ENCODE measurements around the gene ACSM6. TPM values are rescaled to one million over a fixed set of nuclear protein-coding genes. Genes with fewer than 3 reads are reported as not detected.
A peak's percentile ranks its signal among the peaks of the same experiment; 100 is the strongest.

ACSM6 gene
- not detected for total RNA-seq

GRCh38 chr10:95193944-95194343, at the start of gene ACSM6:
Gene ACSM6 (plus strand): TSS chr10:95194238. CDS start chr10:95194486, 248 bp downstream.
- DNase-seq = no peak
- Mint-ChIP-seq H3K27me3 (ENCODE audit: low read depth) (peaks cover 3% of the 10 kb centered on the region), H3K4me3 (no peak within 1 kb of the TSS), H3K9me3 (no peaks in the 10 kb centered on the region), H3K4me1 (ENCODE audit: low read depth) (no peaks in the 10 kb centered on the region), H3K36me3 (ENCODE audit: insufficient read depth) (no peaks in the 10 kb centered on the region)
- ATAC-seq = no peak

DNA sequence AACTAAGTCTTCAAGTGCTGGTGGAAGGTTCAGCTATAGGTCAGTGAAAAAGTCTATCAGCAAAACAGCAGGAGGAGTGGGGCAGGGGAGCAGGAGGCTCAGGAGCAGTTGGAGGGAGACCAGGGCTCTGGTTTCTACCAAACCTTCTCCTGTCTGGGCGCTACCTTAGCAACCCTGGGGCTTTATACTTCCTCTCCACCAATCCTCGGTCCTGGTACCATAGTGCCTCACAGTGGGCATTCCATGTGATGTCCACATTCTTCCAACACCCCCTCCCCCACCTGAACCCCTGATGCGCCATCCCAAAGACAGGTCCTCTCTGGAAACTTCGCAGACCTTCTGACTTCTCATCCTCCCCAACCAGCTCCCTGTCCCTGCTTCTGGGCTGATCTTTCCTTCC, 25.3 kb upstream of the ACSM6 start:
- H3K27me3 Mint-ChIP-seq (ENCODE audit: low read depth) = no peaks in the 10 kb centered on the region
- H3K36me3 Mint-ChIP-seq (ENCODE audit: insufficient read depth) = no peaks in the 10 kb centered on the region

DNA sequence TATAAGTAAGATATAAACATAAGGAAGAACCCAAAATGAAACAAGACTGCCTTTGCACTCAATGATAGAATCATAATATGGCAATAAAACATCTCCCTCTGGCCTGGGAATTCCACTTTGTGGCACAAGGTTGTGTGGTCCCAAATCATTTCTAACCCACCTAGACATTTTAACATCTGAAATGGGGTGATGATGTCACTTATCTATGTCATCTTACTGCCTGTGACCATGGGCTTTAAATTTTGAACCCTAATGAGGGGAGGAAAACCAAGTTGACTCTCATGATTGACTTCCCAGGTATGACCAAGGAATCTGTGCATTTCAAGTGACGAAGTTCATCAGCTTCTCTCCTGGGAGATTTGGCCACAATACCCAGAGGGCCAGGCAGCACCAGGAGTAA, 24.5 kb upstream of the ACSM6 start:
- ATAC-seq (no peak), DNase-seq (no peak)
- Mint-ChIP-seq H3K9me3 (no peaks in the 10 kb centered on the region), H3K4me1 (ENCODE audit: low read depth) (no peaks in the 10 kb centered on the region), H3K4me3 (no peak overlapping the region), H3K27me3 (ENCODE audit: low read depth) (no peaks in the 10 kb centered on the region), H3K36me3 (ENCODE audit: insufficient read depth) (no peaks in the 10 kb centered on the region)

More for the DNA sequence above, 25.3 kb upstream of the ACSM6 start:
- Mint-ChIP-seq H3K4me3 (no peak overlapping the region), H3K9me3 (no peaks in the 10 kb centered on the region), H3K4me1 (ENCODE audit: low read depth) (no peaks in the 10 kb centered on the region)
- no peak for ATAC-seq
- DNase-seq = no peak

DNA sequence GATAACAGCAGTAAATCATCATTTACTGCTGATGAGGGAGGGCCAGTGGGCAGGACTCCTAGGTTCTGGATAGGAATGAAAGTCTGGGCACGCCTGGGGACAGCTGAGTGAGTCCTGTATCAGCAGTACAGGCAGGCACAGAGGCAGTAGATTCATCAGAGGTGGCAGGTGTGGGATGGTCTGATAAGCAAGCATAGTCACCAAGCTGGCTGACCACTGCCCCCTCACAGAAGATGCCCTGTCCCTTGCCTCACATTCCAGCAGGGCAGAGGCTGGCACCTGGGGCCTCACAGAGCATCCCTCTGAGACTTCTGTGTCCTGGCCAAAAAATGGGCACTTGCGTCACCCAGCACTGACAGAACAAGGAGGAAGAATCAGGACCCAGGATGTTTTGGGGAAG, 23.2 kb upstream of the ACSM6 start:
- ATAC-seq = no peak
- H3K4me3 Mint-ChIP-seq = no peak overlapping the region
- H3K27me3 Mint-ChIP-seq (ENCODE audit: low read depth) = no peaks in the 10 kb centered on the region

GRCh38 chr10:95171336-95171735, 22.7 kb upstream of the ACSM6 start:
- no peak for DNase-seq
- no peak overlapping the region for H3K4me3 Mint-ChIP-seq
- H3K4me1 Mint-ChIP-seq (ENCODE audit: low read depth) = no peaks in the 10 kb centered on the region
- H3K27me3 Mint-ChIP-seq (ENCODE audit: low read depth) = no peaks in the 10 kb centered on the region
- no peaks in the 10 kb centered on the region for H3K9me3 Mint-ChIP-seq
- no peak for ATAC-seq
- no peaks in the 10 kb centered on the region for H3K36me3 Mint-ChIP-seq (ENCODE audit: insufficient read depth)

More for the DNA sequence above, 23.2 kb upstream of the ACSM6 start:
- H3K36me3 Mint-ChIP-seq (ENCODE audit: insufficient read depth) = no peaks in the 10 kb centered on the region
- no peaks in the 10 kb centered on the region for H3K9me3 Mint-ChIP-seq
- DNase-seq = no peak
- H3K4me1 Mint-ChIP-seq (ENCODE audit: low read depth) = no peaks in the 10 kb centered on the region

- DNase-seq (no peak), ATAC-seq (no peak)
- no peaks in the 10 kb centered on the region for H3K9me3 Mint-ChIP-seq
- peaks cover 4% of the 10 kb centered on the region for H3K27me3 Mint-ChIP-seq (ENCODE audit: low read depth)
- H3K4me3 Mint-ChIP-seq = no peak overlapping the region
- H3K4me1 Mint-ChIP-seq (ENCODE audit: low read depth) = no peaks in the 10 kb centered on the region
- no peaks in the 10 kb centered on the region for H3K36me3 Mint-ChIP-seq (ENCODE audit: insufficient read depth)
Measured at GRCh38 chr10:95172851-95173250, 21.2 kb upstream of the ACSM6 start.

DNA sequence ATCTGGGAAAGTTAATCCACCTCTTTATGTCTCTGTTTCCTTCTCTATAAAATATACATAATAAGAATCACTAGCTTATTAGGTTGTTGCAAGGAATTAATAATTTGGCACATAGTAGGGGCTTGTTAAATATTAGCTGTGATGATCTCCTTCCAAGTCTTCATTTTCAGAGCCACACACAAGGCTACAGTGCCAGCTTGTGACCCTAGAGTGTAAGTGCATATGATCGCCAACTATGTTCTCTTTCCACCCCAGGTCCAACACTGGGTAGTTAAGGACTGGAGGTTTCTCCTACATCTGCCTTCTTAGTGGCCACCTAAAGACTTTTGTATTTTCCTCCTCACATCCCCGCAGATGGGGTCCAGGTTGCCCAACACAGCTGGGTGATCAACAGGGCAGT, 17.9 kb upstream of the ACSM6 start:
- H3K4me3 Mint-ChIP-seq = no peak overlapping the region

DNA sequence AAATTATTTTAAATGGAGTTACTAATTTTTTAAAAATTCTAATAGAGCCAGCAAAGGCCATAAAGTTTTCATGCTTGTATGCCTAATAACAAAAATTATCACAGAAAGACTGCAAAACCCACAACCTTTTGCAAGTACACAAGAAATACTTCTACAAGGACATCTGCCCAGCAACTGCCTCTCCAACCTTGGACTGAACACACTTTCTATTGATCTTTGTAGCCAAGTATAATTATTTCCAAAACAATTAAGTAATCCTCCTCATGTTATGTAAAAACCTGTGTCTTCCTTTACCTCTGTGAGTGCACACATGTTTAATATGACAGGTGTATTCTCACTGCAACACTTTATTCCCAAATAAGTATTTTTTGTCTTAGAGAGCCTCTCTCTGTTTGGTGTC, 16.6 kb upstream of the ACSM6 start:
- H3K4me3 Mint-ChIP-seq = no peak overlapping the region
- DNase-seq = no peak
- ATAC-seq = no peak
- H3K4me1 Mint-ChIP-seq (ENCODE audit: low read depth) = no peaks in the 10 kb centered on the region
- no peaks in the 10 kb centered on the region for H3K9me3 Mint-ChIP-seq
- peaks cover 14% of the 10 kb centered on the region for H3K27me3 Mint-ChIP-seq (ENCODE audit: low read depth)
- no peaks in the 10 kb centered on the region for H3K36me3 Mint-ChIP-seq (ENCODE audit: insufficient read depth)

More for the DNA sequence above, 17.9 kb upstream of the ACSM6 start:
- no peaks in the 10 kb centered on the region for H3K4me1 Mint-ChIP-seq (ENCODE audit: low read depth)
- no peaks in the 10 kb centered on the region for H3K9me3 Mint-ChIP-seq
- no peak for DNase-seq
- peaks cover 5% of the 10 kb centered on the region for H3K27me3 Mint-ChIP-seq (ENCODE audit: low read depth)
- no peaks in the 10 kb centered on the region for H3K36me3 Mint-ChIP-seq (ENCODE audit: insufficient read depth)
- ATAC-seq = no peak

DNA sequence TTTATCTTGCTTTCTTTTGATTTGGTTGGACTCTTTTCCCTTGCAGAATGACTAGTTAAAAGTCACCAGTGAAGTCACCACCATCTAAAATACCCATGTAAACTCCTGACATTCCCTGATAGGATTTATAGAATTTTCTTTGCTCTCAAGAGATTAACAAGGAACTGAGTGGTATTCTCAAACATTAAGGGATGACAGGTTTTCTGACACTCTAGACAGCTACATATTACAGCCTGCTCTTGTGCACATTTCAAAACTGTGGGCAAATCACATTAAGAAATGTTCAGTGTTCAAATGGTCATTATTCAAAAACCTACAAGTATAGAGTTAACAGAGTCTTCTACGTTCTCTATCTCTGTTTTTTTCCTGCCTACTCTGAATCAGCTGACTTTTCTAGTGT, 15.8 kb upstream of the ACSM6 start:
- DNase-seq (no peak), ATAC-seq (no peak)
- no peaks in the 10 kb centered on the region for H3K36me3 Mint-ChIP-seq (ENCODE audit: insufficient read depth)
- H3K4me3 Mint-ChIP-seq = no peak overlapping the region
- H3K4me1 Mint-ChIP-seq (ENCODE audit: low read depth) = peaks cover 3% of the 10 kb centered on the region
- H3K27me3 Mint-ChIP-seq (ENCODE audit: low read depth) = peaks cover 21% of the 10 kb centered on the region
- H3K9me3 Mint-ChIP-seq = no peaks in the 10 kb centered on the region

DNA sequence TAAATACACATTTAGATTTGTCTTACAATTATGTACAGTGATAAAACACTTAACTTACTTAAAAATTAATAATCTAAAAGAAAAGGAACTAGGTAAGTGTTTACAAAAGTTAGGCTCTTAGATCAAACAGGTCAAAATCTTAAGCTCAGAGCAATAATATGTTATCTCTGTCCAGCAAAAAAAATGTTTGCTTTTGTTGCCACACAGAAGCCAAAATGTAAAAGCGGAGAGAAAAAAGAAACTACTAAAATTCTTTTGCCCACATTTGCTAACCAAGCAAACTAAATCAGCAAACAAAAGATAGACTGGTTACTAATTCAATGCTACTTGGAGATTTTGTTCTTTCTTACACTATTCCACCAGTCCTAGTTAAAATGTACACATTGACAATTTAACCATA, 15.2 kb upstream of the ACSM6 start:
- H3K9me3 Mint-ChIP-seq = no peaks in the 10 kb centered on the region
- DNase-seq (no peak), ATAC-seq (no peak)
- peaks cover 21% of the 10 kb centered on the region for H3K27me3 Mint-ChIP-seq (ENCODE audit: low read depth)
- no peak overlapping the region for H3K4me3 Mint-ChIP-seq
- H3K36me3 Mint-ChIP-seq (ENCODE audit: insufficient read depth) = no peaks in the 10 kb centered on the region
- H3K4me1 Mint-ChIP-seq (ENCODE audit: low read depth) = peaks cover 3% of the 10 kb centered on the region

DNA sequence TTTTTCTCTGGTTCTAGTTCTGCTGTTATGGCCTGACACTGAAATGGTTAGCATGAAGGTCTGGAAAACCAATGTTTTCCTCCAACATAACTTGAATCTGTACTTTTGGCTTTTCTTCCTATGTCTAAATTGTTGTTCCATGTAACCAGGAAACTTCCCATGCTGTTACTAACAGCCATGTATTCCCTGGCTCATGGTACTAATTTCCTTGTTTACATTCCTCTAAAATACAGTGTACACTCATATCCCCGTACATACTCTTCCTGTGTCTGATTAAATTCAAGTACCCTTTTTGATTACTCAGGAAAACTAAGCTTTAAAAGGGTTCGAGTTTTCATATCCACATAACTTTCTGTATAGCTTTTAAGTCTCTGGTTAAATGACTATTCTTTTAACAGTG, 12.3 kb upstream of the ACSM6 start:
- H3K4me1 Mint-ChIP-seq (ENCODE audit: low read depth) = peaks cover 5% of the 10 kb centered on the region
- H3K27me3 Mint-ChIP-seq (ENCODE audit: low read depth) = peaks cover 34% of the 10 kb centered on the region
- H3K4me3 Mint-ChIP-seq = no peak overlapping the region
- no peaks in the 10 kb centered on the region for H3K9me3 Mint-ChIP-seq
- DNase-seq (no peak), ATAC-seq (no peak)
- no peaks in the 10 kb centered on the region for H3K36me3 Mint-ChIP-seq (ENCODE audit: insufficient read depth)

DNA sequence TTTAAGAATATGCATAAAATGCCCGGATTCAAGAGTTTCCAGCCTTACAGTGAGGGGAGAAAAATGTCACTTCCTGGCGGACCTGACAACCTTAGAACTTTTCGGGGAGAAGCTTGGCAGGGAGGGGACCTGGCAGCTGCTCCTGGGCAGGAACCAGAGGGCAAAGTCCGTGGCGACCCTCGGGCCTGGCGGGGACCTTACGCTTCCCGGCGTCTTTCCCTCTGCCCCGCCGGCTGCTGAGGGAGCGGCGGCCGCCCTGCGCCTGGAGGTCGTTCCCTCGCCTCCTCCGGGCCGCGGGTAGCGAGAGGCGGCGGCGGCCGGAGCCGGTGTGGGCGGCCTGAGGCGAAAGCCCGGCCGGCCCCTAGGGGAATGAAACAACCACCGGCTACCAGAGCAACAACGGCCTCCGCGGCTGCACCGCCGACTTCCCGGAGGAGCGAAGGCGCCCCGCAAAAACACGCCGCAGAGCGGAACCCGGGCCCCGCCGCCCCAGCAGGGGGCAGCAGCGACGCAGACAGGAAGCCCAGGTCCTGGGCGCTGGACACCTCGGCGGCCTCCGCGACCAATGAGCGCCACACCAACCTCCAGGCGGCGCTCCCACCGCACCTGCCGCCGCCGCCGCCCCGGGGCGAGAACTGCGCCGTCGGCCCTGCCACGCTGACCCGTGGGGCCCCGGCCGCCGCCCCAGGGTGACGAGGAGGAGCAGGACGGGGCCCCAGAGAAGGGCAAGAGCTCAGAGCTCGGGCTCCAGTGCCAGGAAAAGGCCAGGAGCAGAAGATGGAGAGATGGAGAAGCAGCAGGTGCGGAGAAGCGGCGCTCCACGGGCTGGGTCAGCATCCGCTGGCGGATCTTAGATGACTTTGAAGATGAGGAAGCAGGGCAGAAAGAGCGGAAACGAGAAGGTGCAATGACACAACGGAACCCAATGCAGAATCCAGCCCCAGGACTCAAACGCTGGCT, 10.5 kb upstream of the ACSM6 start:
- Mint-ChIP-seq H3K4me3 (peak overlapping the region; percentile 65), H3K27me3 (ENCODE audit: low read depth) (peaks cover 29% of the 10 kb centered on the region), H3K4me1 (ENCODE audit: low read depth) (peaks cover 5% of the 10 kb centered on the region), H3K9me3 (no peaks in the 10 kb centered on the region), H3K36me3 (ENCODE audit: insufficient read depth) (no peaks in the 10 kb centered on the region)
- ATAC-seq = peak; percentile 94 to 95
- DNase-seq = peak; percentile 61

- Mint-ChIP-seq H3K27me3 (ENCODE audit: low read depth) (peaks cover 18% of the 10 kb centered on the region), H3K4me3 (no peak overlapping the region), H3K36me3 (ENCODE audit: insufficient read depth) (no peaks in the 10 kb centered on the region), H3K4me1 (ENCODE audit: low read depth) (peaks cover 5% of the 10 kb centered on the region), H3K9me3 (no peaks in the 10 kb centered on the region)
- DNase-seq (no peak), ATAC-seq (no peak)
Measured at GRCh38 chr10:95187617-95188016, 6.4 kb upstream of the ACSM6 start.

DNA sequence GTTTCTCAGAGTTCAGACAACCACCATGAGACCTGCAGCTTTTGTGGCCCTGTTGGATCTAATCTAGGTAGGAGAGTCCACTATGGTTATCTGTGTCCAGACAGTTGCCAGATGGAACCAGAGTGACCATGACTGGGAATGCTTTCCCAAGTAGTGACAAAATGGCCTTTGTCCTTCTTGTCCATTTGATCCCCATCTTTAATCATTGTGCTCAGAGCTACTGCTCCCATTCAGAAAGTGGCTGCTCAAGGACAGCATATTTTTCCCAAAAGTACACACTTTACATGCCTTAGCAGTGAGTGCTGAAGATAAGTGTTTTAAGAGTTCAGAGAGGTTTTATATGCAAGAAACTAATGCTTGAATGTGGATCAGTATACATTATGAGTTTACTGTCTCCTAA, 5.4 kb upstream of the ACSM6 start:
- DNase-seq (no peak), ATAC-seq (no peak)
- H3K4me3 Mint-ChIP-seq = no peak overlapping the region
- peaks cover 13% of the 10 kb centered on the region for H3K27me3 Mint-ChIP-seq (ENCODE audit: low read depth)
- no peaks in the 10 kb centered on the region for H3K36me3 Mint-ChIP-seq (ENCODE audit: insufficient read depth)
- peaks cover 3% of the 10 kb centered on the region for H3K4me1 Mint-ChIP-seq (ENCODE audit: low read depth)
- H3K9me3 Mint-ChIP-seq = no peaks in the 10 kb centered on the region

- no peak for DNase-seq
- Mint-ChIP-seq H3K4me3 (no peak overlapping the region), H3K9me3 (peaks cover 6% of the 10 kb centered on the region), H3K4me1 (ENCODE audit: low read depth) (no peaks in the 10 kb centered on the region), H3K27me3 (ENCODE audit: low read depth) (peaks cover 3% of the 10 kb centered on the region), H3K36me3 (ENCODE audit: insufficient read depth) (no peaks in the 10 kb centered on the region)
- no peak for ATAC-seq
Measured at GRCh38 chr10:95196046-95196445, 2.0 kb downstream of the ACSM6 start.

Measured in activated T-cell treated with anti-CD3 and anti-CD28 coated beads, Interleukin-2, amount 50 U/mL, for 4 hours (primary cell).